Measurements from ENCODE around the gene GRID2. TPM values are rescaled to one million over a fixed set of nuclear protein-coding genes. Genes with fewer than 3 reads are reported as not detected.

The GRID2 gene
- total and polyA plus RNA-seq, 10 of the 15 experiments (the other 5 are each of a cell fraction or from before 2014, with no cell fraction given), result not detected

DNA sequence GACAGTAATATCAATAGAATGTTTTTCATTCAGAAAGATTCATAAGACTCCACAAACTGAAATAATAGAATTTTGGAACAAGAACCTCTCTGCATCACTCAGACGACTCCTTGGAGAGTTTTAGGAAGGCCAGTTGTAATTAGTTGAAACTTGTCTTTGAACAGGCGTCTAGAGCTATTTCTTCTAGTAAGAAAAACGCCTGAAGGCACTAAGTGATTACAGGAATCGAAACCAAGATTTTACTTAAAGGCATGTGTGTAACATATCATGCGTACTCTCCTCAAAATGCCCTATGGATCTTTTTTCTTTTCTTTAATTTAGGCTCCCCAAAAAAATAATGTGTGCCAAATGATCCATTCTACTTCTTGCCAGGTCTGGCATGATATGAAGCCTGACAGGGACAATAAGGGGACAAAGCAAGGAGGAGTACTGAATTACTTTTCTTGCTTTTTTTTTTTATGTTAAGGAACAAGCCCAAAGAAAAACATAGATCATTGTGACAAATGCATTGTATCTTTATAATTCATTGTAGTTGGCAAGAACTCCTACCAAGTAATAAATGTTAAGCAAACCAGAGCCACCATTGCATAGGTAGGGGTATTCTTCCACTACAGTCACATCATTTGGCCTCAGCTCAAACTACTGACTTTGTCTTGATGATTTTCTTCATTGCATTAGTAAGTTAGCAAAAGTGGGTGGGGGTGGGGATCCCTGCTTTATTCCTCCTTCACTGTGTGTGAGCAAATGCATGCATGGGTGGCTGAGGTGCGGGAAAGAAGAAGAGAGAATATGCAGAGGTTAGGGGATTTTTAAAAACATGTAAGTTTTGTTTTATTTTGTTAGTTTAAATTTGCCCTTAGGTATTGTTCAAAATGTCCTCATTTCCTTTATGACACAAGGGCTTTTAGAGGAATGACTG is 1444.9 kb downstream of the GRID2 start:
- H3K9ac ChIP-seq (ENCODE audit: control insufficient read depth, insufficient read depth, low read length), result peak overlapping the region; percentile 15; the same call in 1 of the 2 replicates
- POLR2A ChIA-PET, result interaction anchor here (0.6 to 1.4 kb wide), 4 partner anchors 10 to 663 kb away, joined by 3 to 7 read pairs (median 4); no protein-coding TSS in a partner anchor
- peak overlapping the region; percentile 31; the same call in 1 of the 2 replicates for H3K4me3 ChIP-seq
- RAD21 ChIA-PET (ENCODE audit: unreplicated experiment), result interaction anchor here (0.6 to 3.9 kb wide), 6 partner anchors 8 to 1214 kb away, joined by 3 to 17 read pairs (median 4); no protein-coding TSS in a partner anchor
- SMC1A ChIA-PET (ENCODE audit: uncharacterized antibody, unreplicated experiment), result interaction anchor here (0.6 to 2.5 kb wide), 13 partner anchors 10 to 102 kb away, joined by 3 to 11 read pairs (median 3); no protein-coding TSS in a partner anchor
- H2AFZ ChIP-seq (ENCODE audit: control insufficient read depth, low read depth, low read length), result peak overlapping the region; percentile 83
- no TSS peak for BruUV-seq (replicated peaks)
- intact Hi-C loops (cut with micrococcal nuclease; ENCODE audit: unreplicated experiment) (no loop called here), in situ Hi-C loops (cut with MboI) (no loop called here)
- no peaks in the 10 kb centered on the region for H3K36me3 ChIP-seq (ENCODE audit: control insufficient read depth in 2 of 2, insufficient read depth in 2 of 2, low read length in 1 of 2)
- CTCF ChIA-PET, result interaction anchor here (1.3 to 2.5 kb wide), 4 partner anchors 13 to 39 kb away, joined by 8 to 17 read pairs (median 12); no protein-coding TSS in a partner anchor
- FAIRE-seq, result no peak
- ATAC-seq, result peak; percentile 64
- no peaks in the 10 kb centered on the region for H4K20me1 ChIP-seq (ENCODE audit: control insufficient read depth, insufficient read depth)
- peak; percentile 32 for DNase-seq (ENCODE audit: low read depth, low spot score)
- WGBS (ENCODE audit: insufficient coverage, insufficient replicate concordance, low lambda C conversion rate, missing lambda C conversion rate), result 2% methylated on average over 6 of the region's 6 CpGs
- H3K27ac ChIP-seq (ENCODE audit: control insufficient read depth, insufficient read depth), result peak overlapping the region; percentile 69
- peaks cover 10% of the 10 kb centered on the region; the same call in 1 of the 2 replicates for H3K4me1 ChIP-seq (ENCODE audit: control insufficient read depth, insufficient read depth, low read length)
- no peaks in the 10 kb centered on the region for H3K79me2 ChIP-seq (ENCODE audit: control insufficient read depth, insufficient read depth, low read length)
- peak overlapping the region; percentile 81 for H3K4me2 ChIP-seq (ENCODE audit: control insufficient read depth, insufficient read depth)
- H3K9me3 ChIP-seq (replicated peaks; ENCODE audit: control insufficient read depth, insufficient read depth, low read length), result no peaks in the 10 kb centered on the region; the same call in 2 of the 3 replicates
- H3K27me3 ChIP-seq (replicated peaks in 1 of 2; ENCODE audit: control insufficient read depth in 2 of 2, insufficient read depth in 2 of 2, low read length in 1 of 2), result no peaks in the 10 kb centered on the region
- TF ChIP-seq ZNF24 (IDR thresholded peaks at IDR 0.05) (no peak), NFIC (IDR thresholded peaks at IDR 0.05; ENCODE audit: low read depth, low read length) (no peak), ASH2L (IDR thresholded peaks at IDR 0.05; ENCODE audit: borderline replicate concordance, low read depth) (0 out of 2 replicates have a peak, but pooled peaks have one; percentile 64), SPI1 (IDR thresholded peaks at IDR 0.05; ENCODE audit: borderline replicate concordance, insufficient read depth, low read depth, low read length) (peak; percentile 62; the same call in 1 of the 2 replicates), CEBPB (IDR thresholded peaks at IDR 0.05; ENCODE audit: borderline replicate concordance in 1 of 2, low read depth in 2 of 2, low read length in 2 of 2) (no peak), SRF (IDR thresholded peaks at IDR 0.05; ENCODE audit: low read depth in 2 of 2, low read length in 2 of 2) (no peak), ZNF622 (IDR thresholded peaks at IDR 0.05) (no peak), ESRRA (IDR thresholded peaks at IDR 0.05; ENCODE audit: low read length) (no peak), CBFB (IDR thresholded peaks at IDR 0.05; ENCODE audit: low read depth) (0 out of 2 replicates have a peak, but pooled peaks have one; percentile 1), IKZF2 (IDR thresholded peaks at IDR 0.05) (peak in 1 of 2 experiments; percentile 31; a peak in 2 of 4 replicates), YBX1 (IDR thresholded peaks at IDR 0.05) (no peak), STAT3 (IDR thresholded peaks at IDR 0.05; ENCODE audit: low read depth, low read length) (no peak), EP300 (IDR thresholded peaks at IDR 0.05; ENCODE audit: borderline replicate concordance in 1 of 2, control insufficient read depth in 1 of 2, low read depth in 2 of 2, low read length in 2 of 2) (peak; percentile 43 to 52; a peak in 2 of 4 replicates), ZNF274 (IDR thresholded peaks at IDR 0.05; ENCODE audit: insufficient read depth, insufficient read length) (no peak), BCLAF1 (IDR thresholded peaks at IDR 0.05) (no peak)
- TF ChIP-seq, protein P1, sequence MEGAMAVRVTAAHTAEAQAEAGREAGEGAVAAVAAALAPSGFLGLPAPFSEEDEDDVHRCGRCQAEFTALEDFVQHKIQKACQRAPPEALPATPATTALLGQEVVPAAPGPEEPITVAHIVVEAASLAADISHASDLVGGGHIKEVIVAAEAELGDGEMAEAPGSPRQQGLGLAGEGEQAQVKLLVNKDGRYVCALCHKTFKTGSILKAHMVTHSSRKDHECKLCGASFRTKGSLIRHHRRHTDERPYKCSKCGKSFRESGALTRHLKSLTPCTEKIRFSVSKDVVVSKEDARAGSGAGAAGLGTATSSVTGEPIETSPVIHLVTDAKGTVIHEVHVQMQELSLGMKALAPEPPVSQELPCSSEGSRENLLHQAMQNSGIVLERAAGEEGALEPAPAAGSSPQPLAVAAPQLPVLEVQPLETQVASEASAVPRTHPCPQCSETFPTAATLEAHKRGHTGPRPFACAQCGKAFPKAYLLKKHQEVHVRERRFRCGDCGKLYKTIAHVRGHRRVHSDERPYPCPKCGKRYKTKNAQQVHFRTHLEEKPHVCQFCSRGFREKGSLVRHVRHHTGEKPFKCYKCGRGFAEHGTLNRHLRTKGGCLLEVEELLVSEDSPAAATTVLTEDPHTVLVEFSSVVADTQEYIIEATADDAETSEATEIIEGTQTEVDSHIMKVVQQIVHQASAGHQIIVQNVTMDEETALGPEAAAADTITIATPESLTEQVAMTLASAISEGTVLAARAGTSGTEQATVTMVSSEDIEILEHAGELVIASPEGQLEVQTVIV (IDR thresholded peaks at IDR 0.05; ENCODE audit: borderline replicate concordance, partially characterized antibody), result no peak

Data from GM12878 (cell line).